IMR-90 (cell line): ENCODE data around the gene TSNAXIP1. TPM values are rescaled to one million over a fixed set of nuclear protein-coding genes. Genes with fewer than 3 reads are reported as not detected.

Experiments used
- ATAC-seq: fragments of 200-7000 bp; cut with Tn5 transposase; 2 replicates; pipeline ENCODE4 v1.9.1; 2020; ENCODE audit warnings: low read depth, mild to moderate bottlenecking, moderate library complexity
- BruUV-seq: library from RNA; stranded (reverse); fragments of 400-500 nt; replicated peaks from 2 replicates; lab custom pipeline; 2021; lab: Mats Ljungman, UMichigan
- CTCF ChIA-PET: fragments of 300-600 bp; formaldehyde crosslinking; extraction: SDS; loops from one replicate; lab custom pipeline; 2021; ENCODE audit warnings: antibody characterized with exemption; lab: Yijun Ruan, JAX
- POLR2A ChIA-PET: fragments of 300-600 bp; sonication (Branson Sonifier 250); formaldehyde crosslinking; loops from one replicate; lab custom pipeline; 2022; ENCODE audit warnings: antibody characterized with exemption; ENCODE audit not compliant: unreplicated experiment; lab: Charles Lee
- DNase-seq: peaks from one replicate; pipeline ENCODE4 v3.0.0; 2013
- H2AFZ ChIP-seq: replicated peaks from 2 replicates; pipeline ENCODE3; 2013; ENCODE audit warnings: low read length, mild to moderate bottlenecking; ENCODE audit not compliant: poor library complexity
- H2AK5ac ChIP-seq: 2 replicates; pipeline ENCODE4 v1.6.1; 2013; ENCODE audit warnings: low read depth, low read length, inconsistent platforms
- H2AK9ac ChIP-seq: replicated peaks from 2 replicates; pipeline ENCODE3; 2013; ENCODE audit warnings: mild to moderate bottlenecking, low read depth, low read length, moderate library complexity; ENCODE audit not compliant: poor library complexity
- H2BK120ac ChIP-seq: 2 replicates; pipeline ENCODE4 v1.6.1; 2013; ENCODE audit warnings: low read depth, low read length, inconsistent platforms
- H2BK15ac ChIP-seq: 3 replicates; pipeline ENCODE4 v1.6.1; 2013; ENCODE audit warnings: low read depth, low read length, inconsistent platforms
- H2BK20ac ChIP-seq: 2 replicates; pipeline ENCODE4 v1.6.1; 2013; ENCODE audit warnings: low read depth, mild to moderate bottlenecking, inconsistent platforms, low read length, moderate library complexity
- H2BK5ac ChIP-seq: 2 replicates; pipeline ENCODE4 v1.6.1; 2013; ENCODE audit warnings: mild to moderate bottlenecking, low read depth, low read length, inconsistent platforms; ENCODE audit not compliant: poor library complexity, severe bottlenecking
- H3K14ac ChIP-seq: replicated peaks from 2 replicates; pipeline ENCODE4 v1.6.1; 2013; ENCODE audit warnings: low read depth, low read length, inconsistent platforms
- H3K18ac ChIP-seq: 2 replicates; pipeline ENCODE4 v1.6.1; 2013; ENCODE audit warnings: low read depth, low read length, control low read depth
- H3K23ac ChIP-seq: 2 replicates; pipeline ENCODE4 v1.6.1; 2013; ENCODE audit warnings: low read depth, low read length, inconsistent platforms
- H3K27ac ChIP-seq: 2 replicates; pipeline ENCODE4 v1.5.1; 2013; ENCODE audit warnings: mild to moderate bottlenecking, control low read depth, low read length; ENCODE audit not compliant: insufficient read depth
- H3K27me3 ChIP-seq: 2 replicates; pipeline ENCODE4 v1.6.1; 2013; ENCODE audit warnings: low read length; ENCODE audit not compliant: control insufficient read depth, insufficient read depth
- H3K36me3 ChIP-seq: 2 replicates; pipeline ENCODE4 v1.6.1; 2013; ENCODE audit warnings: low read length, mixed read lengths; ENCODE audit not compliant: control insufficient read depth, insufficient read depth
- H3K4ac ChIP-seq: 2 replicates; pipeline ENCODE4 v1.6.1; 2013; ENCODE audit warnings: low read depth, low read length, inconsistent platforms
- H3K4me1 ChIP-seq: 2 replicates; pipeline ENCODE4 v1.6.1; 2013; ENCODE audit warnings: low read length, mixed read lengths; ENCODE audit not compliant: control insufficient read depth, insufficient read depth
- H3K4me2 ChIP-seq: 2 replicates; pipeline ENCODE4 v1.6.1; 2013; ENCODE audit warnings: low read depth, mild to moderate bottlenecking, control low read depth, low read length, moderate library complexity
- H3K4me3 ChIP-seq: 2 replicates; pipeline ENCODE4 v1.5.1; 2013; ENCODE audit warnings: low read depth, mild to moderate bottlenecking, control low read depth, low read length, moderate library complexity; ENCODE audit not compliant: insufficient read depth
- H3K56ac ChIP-seq: 2 replicates; pipeline ENCODE4 v1.6.1; 2013; ENCODE audit warnings: low read length, inconsistent platforms; ENCODE audit not compliant: insufficient read depth; ENCODE audit errors: extremely low read depth
- H3K79me1 ChIP-seq, 2 experiments: 2 replicates each; pipeline ENCODE4 v1.6.1; 2013; ENCODE audit warnings: low read length in 2 of 2, inconsistent platforms in 1 of 2, low read depth in 1 of 2
- H3K9ac ChIP-seq: 2 replicates; pipeline ENCODE4 v1.6.1; 2013; ENCODE audit warnings: low read depth, low read length, control low read depth
- H3K9me1 ChIP-seq: 2 replicates; pipeline ENCODE4 v1.6.1; 2013; ENCODE audit warnings: low read length, inconsistent platforms; ENCODE audit not compliant: insufficient read depth
- H3K9me3 ChIP-seq: 2 replicates; pipeline ENCODE4 v1.6.1; 2013; ENCODE audit warnings: low read length; ENCODE audit not compliant: control insufficient read depth, insufficient read depth
- H4K20me1 ChIP-seq: 2 replicates; pipeline ENCODE4 v1.6.1; 2013; ENCODE audit warnings: low read length, inconsistent platforms; ENCODE audit not compliant: insufficient read depth
- H4K5ac ChIP-seq: 2 replicates; pipeline ENCODE4 v1.6.1; 2013; ENCODE audit warnings: mild to moderate bottlenecking, low read depth, low read length, control low read depth
- H4K8ac ChIP-seq, 2 experiments: 2 replicates each; pipeline ENCODE4 v1.6.1; 2013; ENCODE audit warnings: low read depth in 2 of 2, low read length in 2 of 2, control low read depth in 1 of 2, inconsistent platforms in 1 of 2
- H4K91ac ChIP-seq: 2 replicates; pipeline ENCODE4 v1.6.1; 2013; ENCODE audit warnings: low read depth, low read length, inconsistent platforms; ENCODE audit not compliant: insufficient read depth
- BHLHE40 ChIP-seq: fragments of 150-350 bp; IDR thresholded peaks from 2 replicates; pipeline ENCODE4 v1.6.1; 2016; ENCODE audit warnings: mild to moderate bottlenecking, low read depth, low read length
- CHD1 ChIP-seq: IDR thresholded peaks from 2 replicates; pipeline ENCODE4 v1.6.1; 2012; ENCODE audit warnings: low read depth, low read length, improper control_type of control experiment
- MAZ ChIP-seq: IDR thresholded peaks from 2 replicates; pipeline ENCODE4 v1.6.1; 2012; ENCODE audit warnings: low read depth, mild to moderate bottlenecking, low read length, improper control_type of control experiment, moderate library complexity, borderline replicate concordance
- MXI1 ChIP-seq: IDR thresholded peaks from 2 replicates; pipeline ENCODE4 v1.6.1; 2012; ENCODE audit warnings: low read depth, mild to moderate bottlenecking, low read length, moderate library complexity, borderline replicate concordance
- NFE2L2 ChIP-seq: fragments of 150-350 bp; IDR thresholded peaks from 2 replicates; pipeline ENCODE4 v1.6.1; 2016; ENCODE audit warnings: low read depth, mild to moderate bottlenecking, low read length
- POLR2A ChIP-seq: IDR thresholded peaks from 2 replicates; pipeline ENCODE4 v1.6.1; 2012; ENCODE audit warnings: mild to moderate bottlenecking, low read depth, low read length
- RAD21 ChIP-seq: IDR thresholded peaks from 2 replicates; pipeline ENCODE4 v1.6.1; 2012; ENCODE audit warnings: low read length, improper control_type of control experiment
- RCOR1 ChIP-seq: IDR thresholded peaks from 2 replicates; pipeline ENCODE4 v1.6.1; 2012; ENCODE audit warnings: mild to moderate bottlenecking, low read length, improper control_type of control experiment; ENCODE audit not compliant: insufficient replicate concordance
- RFX5 ChIP-seq: IDR thresholded peaks from 2 replicates; pipeline ENCODE4 v1.8.0; 2012; ENCODE audit warnings: low read depth, mild to moderate bottlenecking, low read length, moderate library complexity
- SMC3 ChIP-seq: fragments of 150-350 bp; IDR thresholded peaks from 2 replicates; pipeline ENCODE4 v1.6.1; 2016; ENCODE audit warnings: low read depth, mild to moderate bottlenecking, antibody characterized with exemption, low read length, moderate library complexity
- USF2 ChIP-seq: fragments of 150-350 bp; IDR thresholded peaks from 2 replicates; pipeline ENCODE4 v1.6.1; 2017; ENCODE audit warnings: mild to moderate bottlenecking, antibody characterized with exemption, low read length, low read depth
- WGBS, 2 experiments: methylation state at CpG; one replicate each; pipeline versions ENCODE4 v1.1.5 to v1.1.7; 2013; ENCODE audit warnings: missing lambda C conversion rate in 2 of 2; ENCODE audit not compliant: insufficient read length in 1 of 2; ENCODE audit errors: extremely low coverage in 2 of 2; 5-methylcytosine and 5-hydroxymethylcytosine counted together
- dilution Hi-C: fragments of 300-500 bp; cut with HindIII; formaldehyde crosslinking; loops from one replicate; pipeline ENCODE4 v1.14.3; 2018; ENCODE audit warnings: low sequenced_read_pairs; ENCODE audit not compliant: unreplicated experiment
- in situ Hi-C: fragments of 300-500 bp; cut with MboI; formaldehyde crosslinking; loops from 3 replicates; pipeline ENCODE4 v1.14.3; 2019; ENCODE audit warnings: low sequenced_read_pairs, inconsistent platforms, mixed read lengths
- intact Hi-C: fragments of 100-400 bp; cut with micrococcal nuclease; formaldehyde crosslinking; loops from 2 replicates; pipeline ENCODE4 v1.10.0; 2022
- polyA plus RNA-seq, 3 experiments: library from polyadenylated mRNA; depleted of rRNA; stranded (reverse); fragments of >200 nt; gene quantifications; 2 replicates each; pipeline ENCODE4 v1.2.3, GENCODE V29; 2012; ENCODE audit warnings: low replicate concordance in 1 of 3
- total RNA-seq: library from RNA; depleted of rRNA; stranded (reverse); fragments of >200 nt; gene quantifications from 2 replicates; pipeline ENCODE4 v1.2.3, GENCODE V29; 2012

TSNAXIP1 gene
- total and polyA plus RNA-seq, 2 of the 4 experiments (the other 2 are of a cell fraction): 0.72 to 1.4 TPM

GRCh38 chr16:67760206-67760955 lies 46.3 kb upstream of the TSNAXIP1 start:
- dilution Hi-C loops (no loop called here), in situ Hi-C loops (no loop called here), intact Hi-C loops (no loop called here)
- H3K56ac ChIP-seq: no peak overlapping the region
- ATAC-seq (no peak), DNase-seq (no peak)
- peaks cover 18% of the 10 kb centered on the region for H4K20me1 ChIP-seq
- H3K4me3 ChIP-seq: no peak overlapping the region
- WGBS, 2 experiments: 83% methylated on average over 1 of the region's 8 CpGs; no CpG with 5 or more reads in 1 of the 2 experiments
- ChIA-PET POLR2A (no interaction called here), CTCF (no interaction called here)
- no peak overlapping the region for H3K23ac ChIP-seq
- no peak overlapping the region for H2BK15ac ChIP-seq
- H3K9me1 ChIP-seq: peaks cover 14% of the 10 kb centered on the region
- TF ChIP-seq NFE2L2 (no peak), SMC3 (no peak), BHLHE40 (no peak), POLR2A (no peak), RCOR1 (no peak), MAZ (no peak), CHD1 (no peak), RAD21 (no peak), USF2 (no peak), RFX5 (no peak), MXI1 (no peak)
- H4K8ac ChIP-seq: no peak overlapping the region
- H2BK5ac ChIP-seq: no peak overlapping the region
- no peak overlapping the region for H2AK5ac ChIP-seq
- H2AK9ac ChIP-seq: no peak overlapping the region
- no peak overlapping the region for H3K27ac ChIP-seq
- no peak overlapping the region for H4K5ac ChIP-seq
- no peak overlapping the region for H2AFZ ChIP-seq
- no peaks in the 10 kb centered on the region for H3K9me3 ChIP-seq
- no peak overlapping the region for H2BK120ac ChIP-seq
- H3K79me1 ChIP-seq: peaks cover 8 to 40% of the 10 kb centered on the region in 2 experiments; a peak in 3 of 4 replicates
- no peak overlapping the region for H4K91ac ChIP-seq
- peaks cover 6% of the 10 kb centered on the region; the same call in 1 of the 2 replicates for H3K36me3 ChIP-seq
- no peak overlapping the region for H3K14ac ChIP-seq
- no peak overlapping the region for H3K4me2 ChIP-seq
- no peaks in the 10 kb centered on the region for H3K4me1 ChIP-seq
- no TSS peak for BruUV-seq
- no peak overlapping the region for H3K18ac ChIP-seq
- H2BK20ac ChIP-seq: no peak overlapping the region
- H3K4ac ChIP-seq: no peak overlapping the region
- H3K27me3 ChIP-seq: no peaks in the 10 kb centered on the region
- H3K9ac ChIP-seq: no peak overlapping the region
